Mesenchymal stem cell (in vitro differentiated cells and primary cell): ENCODE data around the gene TMEM181.
A peak's percentile ranks its signal among the peaks of the same experiment; 100 is the strongest.

Source experiments
- DNase-seq: peaks from one replicate; pipeline ENCODE4 v3.0.0-alpha.2; 2013
- H2AFZ ChIP-seq: one replicate; pipeline ENCODE4 v1.6.1; 2013; ENCODE audit warnings: low read depth, mild to moderate bottlenecking, control low read depth, inconsistent platforms, low read length, moderate library complexity
- H2AK5ac ChIP-seq: 2 replicates; pipeline ENCODE4 v1.6.1; 2013; ENCODE audit warnings: low read length, moderate library complexity, mild to moderate bottlenecking, inconsistent platforms; ENCODE audit not compliant: severe bottlenecking
- H2BK120ac ChIP-seq: one replicate; pipeline ENCODE4 v1.6.1; 2013; ENCODE audit warnings: low read depth, mild to moderate bottlenecking, inconsistent platforms, low read length, moderate library complexity
- H2BK12ac ChIP-seq, 2 experiments: one replicate each; pipeline ENCODE4 v1.6.1; 2013; ENCODE audit warnings: inconsistent platforms in 2 of 2, low read length in 2 of 2, mild to moderate bottlenecking in 2 of 2, moderate library complexity in 2 of 2, control low read depth in 1 of 2
- H2BK15ac ChIP-seq: one replicate; pipeline ENCODE4 v1.6.1; 2013; ENCODE audit warnings: mild to moderate bottlenecking, low read depth, inconsistent platforms; ENCODE audit not compliant: poor library complexity, severe bottlenecking
- H2BK5ac ChIP-seq: 2 replicates; pipeline ENCODE4 v1.6.1; 2013; ENCODE audit warnings: low read depth, mild to moderate bottlenecking, low read length, control low read depth, inconsistent platforms; ENCODE audit not compliant: poor library complexity, severe bottlenecking
- H3K14ac ChIP-seq, 2 experiments: one replicate each; pipeline ENCODE4 v1.6.1; 2013; ENCODE audit warnings: inconsistent platforms in 2 of 2, low read length in 2 of 2, control low read depth in 1 of 2, mild to moderate bottlenecking in 1 of 2, moderate library complexity in 1 of 2
- H3K18ac ChIP-seq, 2 experiments: one replicate each; pipeline ENCODE4 v1.6.1; 2013; ENCODE audit warnings: inconsistent platforms in 2 of 2, low read length in 2 of 2, control low read depth in 1 of 2, low read depth in 1 of 2, mild to moderate bottlenecking in 1 of 2
- H3K23ac ChIP-seq, 2 experiments: one replicate each; pipeline ENCODE4 v1.6.1; 2013; ENCODE audit warnings: inconsistent platforms in 2 of 2, low read length in 2 of 2, mild to moderate bottlenecking in 2 of 2, moderate library complexity in 2 of 2, control low read depth in 1 of 2
- H3K27ac ChIP-seq: 2 replicates; pipeline ENCODE4 v1.5.1; 2013; ENCODE audit warnings: mild to moderate bottlenecking, moderate library complexity, low read length, control low read depth, inconsistent platforms; ENCODE audit not compliant: poor library complexity, severe bottlenecking
- H3K27me3 ChIP-seq, 2 experiments: 2 replicates each; pipeline versions ENCODE4 v1.6.1 to v1.7.0; 2013; ENCODE audit warnings: low read length in 2 of 2, mild to moderate bottlenecking in 2 of 2, moderate library complexity in 2 of 2, control low read depth in 1 of 2, inconsistent platforms in 1 of 2; ENCODE audit not compliant: control insufficient read depth in 1 of 2, insufficient read depth in 1 of 2
- H3K36me3 ChIP-seq, 2 experiments: 2 replicates each; pipeline versions ENCODE4 v1.6.1 to v1.7.0; 2013; ENCODE audit warnings: low read length in 2 of 2, control low read depth in 1 of 2, inconsistent platforms in 1 of 2, low read depth in 1 of 2, mild to moderate bottlenecking in 1 of 2; ENCODE audit not compliant: insufficient read depth in 2 of 2, control insufficient read depth in 1 of 2
- H3K4ac ChIP-seq, 2 experiments: one replicate each; pipeline ENCODE4 v1.6.1; 2013; ENCODE audit warnings: inconsistent platforms in 2 of 2, low read length in 2 of 2, mild to moderate bottlenecking in 2 of 2, moderate library complexity in 2 of 2, control low read depth in 1 of 2, low read depth in 1 of 2
- H3K4me1 ChIP-seq: 2 replicates; pipeline ENCODE4 v1.6.1; 2013; ENCODE audit warnings: low read depth, low read length, control low read depth; ENCODE audit not compliant: control insufficient read depth, insufficient read depth
- H3K4me2 ChIP-seq: 2 replicates; pipeline ENCODE4 v1.6.1; 2013; ENCODE audit warnings: low read length, mild to moderate bottlenecking, inconsistent platforms; ENCODE audit not compliant: poor library complexity, severe bottlenecking
- H3K4me3 ChIP-seq, 2 experiments: 2 replicates each; pipeline versions ENCODE4 v1.5.1 to v1.7.0; 2013; ENCODE audit warnings: low read length in 2 of 2, mild to moderate bottlenecking in 2 of 2, control low read depth in 1 of 2, low read depth in 1 of 2; ENCODE audit not compliant: insufficient read depth in 1 of 2
- H3K79me1 ChIP-seq: replicated peaks from 2 replicates; pipeline ENCODE4 v1.6.1; 2013; ENCODE audit warnings: mild to moderate bottlenecking, control low read depth, low read length, inconsistent platforms; ENCODE audit not compliant: poor library complexity, severe bottlenecking
- H3K9ac ChIP-seq: 2 replicates; pipeline ENCODE4 v1.7.0; 2013; ENCODE audit warnings: mild to moderate bottlenecking, low read length, moderate library complexity
- H3K9me3 ChIP-seq: 2 replicates; pipeline ENCODE4 v1.7.0; 2013; ENCODE audit warnings: mild to moderate bottlenecking, low read length; ENCODE audit not compliant: control insufficient read depth
- H4K8ac ChIP-seq: one replicate; pipeline ENCODE4 v1.6.1; 2013; ENCODE audit warnings: inconsistent platforms, mild to moderate bottlenecking, low read length, moderate library complexity
- H4K91ac ChIP-seq: one replicate; pipeline ENCODE4 v1.6.1; 2013; ENCODE audit warnings: mild to moderate bottlenecking, low read length, inconsistent platforms
- whole genome bisulfite sequencing: methylation state at CpG from one replicate; pipeline ENCODE4 v1.1.7; 2013; ENCODE audit warnings: mixed read lengths; 5-methylcytosine and 5-hydroxymethylcytosine counted together

Gene TMEM181

GRCh38 chr6:158591134-158591809 is 31.4 kb downstream of the TMEM181 start:
- no peak overlapping the region for H2BK12ac ChIP-seq
- H3K4me2 ChIP-seq, result no peak overlapping the region
- no peak overlapping the region for H2BK120ac ChIP-seq
- no peak overlapping the region for H4K91ac ChIP-seq
- H3K14ac ChIP-seq, result no peak overlapping the region
- H3K79me1 ChIP-seq, result peaks cover 13% of the 10 kb centered on the region
- no peak overlapping the region for H3K9ac ChIP-seq
- no peak overlapping the region for H3K4ac ChIP-seq
- 94% methylated on average over 6 of the region's 7 CpGs for whole genome bisulfite sequencing
- H3K36me3 ChIP-seq, result peaks cover 47 to 91% of the 10 kb centered on the region in 2 experiments
- no peak for DNase-seq
- H3K18ac ChIP-seq, result no peak overlapping the region
- peaks cover 9% of the 10 kb centered on the region for H3K9me3 ChIP-seq
- no peak overlapping the region for H2BK5ac ChIP-seq
- no peak overlapping the region for H2BK15ac ChIP-seq
- no peaks in the 10 kb centered on the region for H3K27me3 ChIP-seq
- no peak overlapping the region for H3K27ac ChIP-seq
- no peak overlapping the region for H4K8ac ChIP-seq
- no peak overlapping the region for H2AFZ ChIP-seq
- no peak overlapping the region for H2AK5ac ChIP-seq
- no peak overlapping the region for H3K23ac ChIP-seq
- H3K4me1 ChIP-seq, result no peaks in the 10 kb centered on the region
- no peak overlapping the region for H3K4me3 ChIP-seq

GRCh38 chr6:158591810-158592209 is 31.9 kb downstream of the TMEM181 start:
- no peak overlapping the region for H4K8ac ChIP-seq
- no peak overlapping the region for H3K18ac ChIP-seq
- no peak overlapping the region for H4K91ac ChIP-seq
- 92% methylated on average over 3 of the region's 4 CpGs for WGBS
- no peak overlapping the region for H3K23ac ChIP-seq
- H3K14ac ChIP-seq, result no peak overlapping the region
- peaks cover 44 to 88% of the 10 kb centered on the region in 2 experiments for H3K36me3 ChIP-seq
- no peak overlapping the region for H2BK5ac ChIP-seq
- no peak overlapping the region for H2AK5ac ChIP-seq
- no peaks in the 10 kb centered on the region for H3K27me3 ChIP-seq
- H3K4me2 ChIP-seq, result no peak overlapping the region
- DNase-seq, result no peak
- H2BK12ac ChIP-seq, result no peak overlapping the region
- no peak overlapping the region for H2BK120ac ChIP-seq
- no peak overlapping the region for H3K27ac ChIP-seq
- H2AFZ ChIP-seq, result no peak overlapping the region
- H3K9ac ChIP-seq, result no peak overlapping the region
- no peak overlapping the region for H3K4me3 ChIP-seq
- H3K4me1 ChIP-seq, result no peaks in the 10 kb centered on the region
- H3K79me1 ChIP-seq, result peaks cover 12% of the 10 kb centered on the region
- peaks cover 4% of the 10 kb centered on the region for H3K9me3 ChIP-seq
- H2BK15ac ChIP-seq, result no peak overlapping the region
- H3K4ac ChIP-seq, result no peak overlapping the region

- Histone ChIP-seq H2BK12ac (no peak overlapping the region), H3K4me2 (no peak overlapping the region)
- 100% methylated on average over 3 of the region's 3 CpGs for WGBS
These were observed 33.8 kb downstream of the TMEM181 start for GRCh38 chr6:158593670-158594069.

GRCh38 chr6:158595223-158595622 is 35.3 kb downstream of the TMEM181 start:
- Histone ChIP-seq H2BK5ac (no peak overlapping the region), H3K4me1 (peaks cover 1% of the 10 kb centered on the region), H3K79me1 (peaks cover 18% of the 10 kb centered on the region), H2BK15ac (no peak overlapping the region), H2BK12ac (no peak overlapping the region), H3K27ac (no peak overlapping the region), H3K18ac (no peak overlapping the region), H3K9me3 (no peaks in the 10 kb centered on the region), H3K23ac (no peak overlapping the region), H2AK5ac (no peak overlapping the region), H2AFZ (no peak overlapping the region), H2BK120ac (no peak overlapping the region), H3K27me3 (no peaks in the 10 kb centered on the region), H4K91ac (no peak overlapping the region), H3K4ac (no peak overlapping the region), H3K4me3 (no peak overlapping the region), H3K36me3 (peaks cover 37 to 85% of the 10 kb centered on the region in 2 experiments), H3K4me2 (no peak overlapping the region), H3K14ac (no peak overlapping the region), H3K9ac (no peak overlapping the region), H4K8ac (no peak overlapping the region)
- 100% methylated on average over 3 of the region's 5 CpGs for WGBS
- peak; percentile 17 for DNase-seq

More at GRCh38 chr6:158593670-158594069, 33.8 kb downstream of the TMEM181 start:
- H4K91ac ChIP-seq, result no peak overlapping the region
- H3K4me3 ChIP-seq, result no peak overlapping the region
- no peak overlapping the region for H3K4ac ChIP-seq
- H3K18ac ChIP-seq, result no peak overlapping the region
- no peak overlapping the region for H2BK120ac ChIP-seq
- no peak overlapping the region for H2BK5ac ChIP-seq
- H3K23ac ChIP-seq, result no peak overlapping the region
- no peak overlapping the region for H3K14ac ChIP-seq
- DNase-seq, result no peak
- no peaks in the 10 kb centered on the region for H3K9me3 ChIP-seq
- H3K27me3 ChIP-seq, result no peaks in the 10 kb centered on the region
- no peak overlapping the region for H3K27ac ChIP-seq
- no peak overlapping the region for H2AFZ ChIP-seq
- no peak overlapping the region for H2AK5ac ChIP-seq
- H3K36me3 ChIP-seq, result peaks cover 34 to 87% of the 10 kb centered on the region in 2 experiments
- no peak overlapping the region for H4K8ac ChIP-seq
- no peak overlapping the region for H3K9ac ChIP-seq
- H3K79me1 ChIP-seq, result peaks cover 12% of the 10 kb centered on the region
- H3K4me1 ChIP-seq, result no peaks in the 10 kb centered on the region
- H2BK15ac ChIP-seq, result no peak overlapping the region
